ENCODE results near the gene UNC119.

UNC119 gene

DNA sequence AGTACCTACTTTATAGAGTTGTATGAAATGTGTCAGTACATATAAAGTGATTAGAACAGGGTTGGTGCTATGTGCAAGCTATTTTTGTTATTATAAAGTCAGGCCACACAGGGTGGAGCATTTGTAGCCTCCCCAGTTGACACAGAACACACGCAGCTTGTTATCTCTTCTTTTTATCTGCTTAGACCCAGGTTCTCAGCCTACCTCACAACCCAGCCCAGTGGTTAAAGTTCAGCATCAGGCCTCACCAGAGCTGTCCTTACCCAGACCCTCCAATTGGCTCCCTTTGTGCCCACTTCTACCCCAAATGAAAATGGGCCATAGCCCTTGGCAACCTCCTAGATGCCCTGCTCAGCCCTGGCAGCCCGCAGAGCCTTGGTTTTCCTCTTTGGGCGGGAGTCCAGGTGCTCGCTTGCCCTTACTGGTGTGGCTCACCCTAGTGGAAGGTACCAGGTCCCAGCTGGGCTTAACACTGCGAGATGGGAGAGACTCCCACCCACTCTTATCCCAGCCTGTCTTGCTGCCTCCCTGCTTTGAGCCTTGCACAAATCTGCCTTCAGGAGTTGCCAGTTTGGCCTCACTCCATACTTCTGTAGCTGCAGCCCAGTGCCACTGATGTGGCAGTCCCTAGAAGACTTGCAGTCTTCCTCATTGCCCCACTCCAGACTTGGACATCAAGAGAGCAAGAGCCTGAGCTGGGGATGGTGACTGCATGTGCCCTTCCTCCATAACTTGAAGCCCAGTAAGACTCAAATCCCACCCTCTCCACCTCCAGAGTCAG is 20.0 kb upstream of the UNC119 start:
- DNase-seq, result no peak

DNA sequence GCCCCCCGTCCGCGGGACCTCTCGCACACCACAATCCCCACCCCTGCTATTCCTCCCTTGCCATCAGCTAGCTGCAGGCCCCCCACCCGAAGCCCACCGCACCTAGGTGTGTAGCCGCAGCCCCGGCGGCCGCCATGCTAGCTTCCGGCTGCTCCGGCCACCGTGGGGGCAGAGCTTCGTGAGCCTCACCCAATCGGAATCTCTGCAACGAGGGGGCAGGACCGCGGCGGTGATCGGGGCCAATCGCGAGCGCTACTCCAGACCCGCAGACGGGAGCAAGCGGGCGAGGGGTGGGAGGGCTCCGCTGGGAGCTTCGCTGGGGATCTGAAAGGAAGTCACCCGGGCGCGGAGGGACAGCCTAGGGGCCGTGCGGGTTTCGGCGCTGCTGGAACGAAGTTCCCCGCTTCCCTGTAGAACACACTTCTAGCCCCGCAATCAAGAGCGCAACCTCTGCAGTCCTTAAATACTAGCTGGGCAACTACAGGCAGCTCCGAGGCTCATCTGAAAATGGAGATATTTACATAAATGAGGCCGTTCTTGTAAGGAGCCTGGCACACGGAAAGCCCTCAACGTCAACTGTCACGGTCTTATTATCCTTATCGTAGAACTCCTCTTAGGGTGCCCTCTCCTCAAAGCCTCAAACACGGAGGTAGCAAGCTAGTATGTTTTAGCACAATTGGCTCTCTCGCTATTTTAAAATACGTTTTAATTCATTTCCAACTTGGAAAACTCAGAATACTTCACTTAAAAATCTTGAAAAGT is 19.1 kb upstream of the UNC119 start, which contains the start of gene PIGS:
PIGS (minus strand) TSS at position 164 of the 762 bp plus-strand sequence; CDS start at position 136, 28 bp downstream.
- peak; percentile 92 for DNase-seq

DNA sequence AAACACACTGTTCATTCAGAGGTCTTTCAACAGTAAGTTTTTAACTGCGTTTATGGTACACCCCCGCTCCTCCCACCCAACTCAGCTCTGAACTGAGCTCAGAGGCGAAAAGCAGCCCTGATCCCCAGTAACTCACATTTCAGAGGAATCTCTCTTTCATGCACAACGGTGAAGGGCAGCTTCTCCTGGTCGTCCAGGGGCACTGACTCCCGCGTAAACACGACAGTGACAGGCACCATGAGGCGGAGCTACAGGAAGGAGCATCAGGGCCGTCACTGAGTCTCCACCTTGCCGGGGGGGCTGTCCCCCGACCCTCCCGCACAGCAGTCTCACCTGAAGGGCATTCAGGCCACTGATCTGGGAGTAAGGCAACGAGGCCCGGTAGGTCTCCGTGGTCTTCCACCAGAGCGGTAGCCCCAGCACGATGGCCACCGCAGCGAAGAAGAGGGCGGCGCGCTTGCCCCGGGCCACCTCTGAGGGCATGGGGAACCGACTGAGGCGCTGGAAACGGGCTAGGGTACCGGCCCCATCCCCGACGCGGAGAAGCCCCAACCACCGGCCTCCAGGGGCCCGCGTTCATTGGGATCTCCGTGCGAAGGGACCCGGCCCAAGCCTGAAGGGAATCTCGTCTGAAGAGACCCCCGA is 18.4 kb upstream of the UNC119 start:
- peak; percentile 30 for DNase-seq

DNA sequence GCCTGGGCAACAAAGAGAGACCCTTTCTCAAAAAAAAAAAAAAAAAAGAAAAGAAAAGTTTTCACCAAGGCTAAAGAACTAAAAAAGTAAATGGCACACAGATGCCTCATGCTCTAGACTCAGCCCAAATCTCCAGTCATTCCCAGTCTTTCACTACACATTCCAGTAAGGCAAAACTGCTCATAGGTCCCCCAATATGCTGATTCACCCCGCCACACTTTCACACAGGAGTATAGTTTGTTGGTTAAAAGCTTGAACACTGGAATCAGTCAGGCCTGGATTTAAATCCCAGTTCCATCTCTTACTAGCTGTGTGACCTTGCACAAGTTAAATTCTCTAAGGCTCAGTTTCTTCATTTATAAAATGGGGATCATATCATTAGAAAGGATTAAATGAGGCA is 17.0 kb upstream of the UNC119 start:
- no peak for DNase-seq

DNA sequence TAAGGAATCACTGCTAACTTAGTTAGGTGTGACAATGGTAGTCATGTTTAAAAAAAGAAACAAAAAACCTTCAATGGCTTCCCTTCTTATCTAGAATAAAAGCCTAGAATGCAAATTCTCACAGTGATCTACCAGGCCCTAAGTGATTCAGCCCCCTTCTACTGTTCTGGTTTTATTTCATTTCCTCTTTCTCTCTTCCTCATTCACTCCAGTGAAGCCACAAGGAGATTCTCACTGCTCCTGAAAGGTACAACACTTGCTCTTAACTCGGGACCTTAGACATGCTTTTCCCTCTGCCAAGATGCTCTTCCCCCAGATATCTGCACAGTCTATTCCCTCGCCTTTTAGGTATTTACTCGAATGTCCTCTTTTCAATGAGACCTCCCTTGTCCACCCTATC is 15.2 kb upstream of the UNC119 start:
- DNase-seq, result no peak

DNA sequence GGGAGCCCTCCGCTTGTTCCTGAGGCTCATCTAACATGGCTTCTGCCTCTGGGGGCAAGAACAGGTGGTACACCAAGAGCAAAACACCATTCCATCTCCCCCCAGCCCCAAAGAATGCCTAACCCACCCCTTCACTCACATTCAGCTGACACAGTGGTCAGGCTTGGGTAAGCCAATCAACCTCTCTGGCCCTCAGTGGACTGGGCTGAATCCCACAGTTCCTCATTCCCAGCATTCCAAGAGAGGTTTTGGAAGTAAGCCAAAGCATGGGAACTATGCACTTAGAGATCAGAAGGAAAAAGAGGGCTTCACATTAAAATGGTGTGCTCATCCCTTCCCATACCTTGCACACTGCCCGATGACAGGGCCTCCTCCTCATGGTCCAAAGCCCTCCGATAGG is 11.1 kb upstream of the UNC119 start:
- no peak for DNase-seq

DNA sequence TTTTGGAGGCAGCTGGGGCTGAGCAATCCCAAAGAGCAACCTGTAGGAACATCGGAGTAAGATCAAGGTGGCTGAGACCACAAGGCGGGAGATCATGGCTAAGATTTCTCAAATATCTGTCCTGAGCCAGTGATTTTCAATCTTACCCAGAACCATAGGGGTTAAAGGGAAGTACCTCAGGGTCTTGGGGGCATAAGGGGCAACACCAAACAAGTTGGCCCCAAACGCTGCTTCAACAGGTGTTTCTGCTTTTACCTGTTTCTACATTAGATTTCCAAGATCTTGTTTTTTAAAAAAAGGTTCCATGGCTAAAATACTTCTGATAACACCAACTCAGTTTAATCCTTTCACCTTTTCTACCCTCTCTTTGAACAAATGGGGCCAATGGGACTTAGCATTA is 2.6 kb upstream of the UNC119 start:
- no peak for DNase-seq

DNA sequence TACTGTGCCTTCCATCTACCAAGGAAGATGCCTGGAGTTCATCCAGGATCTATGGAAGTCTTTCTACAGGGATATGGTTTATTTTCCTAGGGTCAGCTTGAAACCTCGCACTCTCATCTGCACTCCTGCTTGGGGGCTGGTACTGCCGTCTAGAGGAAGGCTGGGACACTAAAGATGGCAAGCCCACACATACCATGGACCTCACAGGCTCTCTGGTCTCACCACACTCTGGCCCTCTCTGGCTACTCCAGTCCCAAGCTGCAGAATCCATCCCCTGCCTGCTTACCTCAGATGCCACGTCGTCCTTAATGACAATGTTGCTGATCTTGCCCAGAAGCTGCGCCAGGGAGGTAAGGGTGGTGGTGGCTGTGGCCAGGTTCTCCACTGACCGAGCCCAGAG is 2.1 kb upstream of the UNC119 start:
- no peak for DNase-seq

DNA sequence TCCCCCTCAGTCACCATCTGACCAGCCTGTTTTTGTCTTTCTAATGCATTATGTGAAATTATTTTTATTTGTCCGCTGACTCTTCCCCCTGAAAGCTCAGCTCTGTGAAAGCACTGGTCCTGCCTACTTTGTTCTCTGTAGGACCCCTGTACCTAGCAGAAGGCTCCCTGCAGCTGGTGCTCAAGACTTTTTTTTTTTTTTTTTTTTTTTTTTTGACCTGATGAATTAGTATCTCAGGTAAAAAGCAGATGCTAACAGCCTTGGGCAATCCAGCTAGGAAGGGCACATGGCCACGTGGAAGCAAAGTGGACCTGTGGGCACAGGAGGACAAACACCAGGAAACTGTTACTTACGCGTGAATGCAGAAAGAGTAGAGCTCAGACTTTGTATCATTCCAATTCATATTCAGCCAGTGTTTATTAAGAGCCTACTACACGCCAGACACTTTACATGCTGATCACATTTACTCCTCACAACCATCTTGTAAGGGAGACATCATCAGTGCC is 629 bp upstream of the UNC119 start:
- no peak for DNase-seq

DNA sequence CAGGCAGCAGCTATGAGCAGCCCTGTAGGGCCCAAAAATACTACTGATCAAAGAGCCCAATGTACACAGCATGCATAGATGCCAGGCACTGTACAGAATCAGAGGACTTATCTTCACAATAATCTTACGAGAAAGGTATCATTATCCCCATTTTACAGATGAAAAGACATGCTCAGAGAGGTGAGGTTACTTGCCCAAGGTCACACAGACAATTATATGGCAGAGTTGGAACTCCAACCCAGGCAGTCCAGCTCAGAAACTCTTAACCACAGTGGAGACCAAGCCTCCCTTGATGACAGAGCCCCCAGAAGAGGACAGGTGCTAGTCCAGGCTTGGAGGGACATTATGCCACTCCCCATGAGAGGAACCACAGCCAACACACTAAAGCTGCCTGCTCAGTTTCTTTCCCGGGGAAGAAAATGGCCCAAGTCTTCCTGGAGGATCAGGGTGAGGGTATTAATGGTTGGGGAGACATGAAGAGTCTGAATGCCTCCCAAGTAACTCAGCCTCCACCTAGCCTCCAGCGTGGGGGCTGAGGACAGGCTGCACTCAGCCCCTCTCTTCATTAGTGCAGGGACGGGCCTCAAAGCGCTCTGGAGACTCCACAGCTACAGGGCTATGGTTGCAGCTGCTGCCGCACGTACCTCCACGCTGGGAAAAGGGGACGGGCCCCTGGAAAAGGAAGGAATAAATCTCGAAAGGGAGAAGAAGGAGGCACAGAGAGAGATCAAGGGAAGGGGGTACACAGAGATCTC is 826 bp downstream of the UNC119 start:
- DNase-seq, result no peak

DNA sequence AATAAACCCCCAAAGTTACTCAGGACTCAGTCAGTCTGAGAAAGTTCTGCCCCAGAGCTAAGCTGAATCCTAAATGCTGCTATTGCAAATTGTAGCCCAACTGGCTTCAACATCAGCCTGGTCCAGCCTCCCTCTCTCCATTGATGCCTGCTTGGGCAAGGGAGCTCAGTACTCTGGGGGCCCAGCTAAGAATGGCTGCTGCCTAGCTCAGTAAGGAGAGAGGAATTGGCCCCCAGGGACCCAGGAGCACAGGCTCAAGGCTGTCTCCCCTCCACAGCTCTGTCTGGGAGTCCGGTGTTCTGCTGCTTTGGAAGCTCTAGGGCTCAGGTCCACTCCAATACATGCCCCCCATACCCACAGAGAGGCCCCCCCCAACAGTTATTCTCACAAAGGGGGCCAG is 1.6 kb downstream of the UNC119 start:
- DNase-seq, result no peak

DNA sequence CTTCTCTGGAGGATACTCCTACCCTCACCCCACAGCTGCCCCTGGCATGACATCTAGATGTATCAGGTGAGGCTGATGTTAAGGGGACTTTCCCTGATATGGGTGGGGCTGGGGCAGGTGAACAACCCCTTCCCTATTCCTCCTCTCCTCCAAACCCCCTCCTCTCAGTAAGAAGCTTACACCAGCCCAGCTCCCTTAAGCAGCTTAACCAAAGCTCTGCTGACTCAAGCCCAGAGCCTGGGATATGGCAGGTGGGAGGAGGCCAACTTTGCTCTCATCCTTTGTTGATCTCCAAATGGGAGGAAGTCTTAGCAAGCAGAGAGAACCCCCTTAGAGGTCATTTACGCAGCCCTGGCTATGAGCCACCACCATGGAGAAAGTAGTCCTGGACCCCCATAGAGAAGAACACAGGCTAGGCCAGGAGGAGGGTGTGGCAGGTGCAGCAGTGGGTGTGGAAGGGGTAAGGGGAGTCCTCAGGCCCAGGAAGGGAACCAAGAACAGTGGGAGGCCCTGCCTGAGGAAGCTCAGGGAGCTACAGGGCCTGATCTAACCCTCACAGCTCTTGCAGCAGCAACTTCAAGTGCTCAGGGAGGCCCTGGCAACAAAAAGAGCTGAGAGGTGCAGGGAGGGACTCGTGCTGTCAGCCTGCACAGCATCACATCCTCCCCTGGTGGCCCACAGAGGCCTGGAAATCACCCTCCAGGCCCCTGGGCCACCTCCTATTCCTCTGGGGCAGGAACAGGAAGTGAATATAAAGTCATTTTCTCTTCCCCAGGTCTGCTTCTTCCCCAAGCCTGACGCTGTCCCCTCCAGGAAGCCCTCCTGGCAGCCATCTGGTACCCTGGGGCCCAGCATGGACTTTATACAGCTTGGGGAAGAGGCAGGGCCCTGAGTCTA is 2.9 kb downstream of the UNC119 start:
- DNase-seq, result no peak

DNA sequence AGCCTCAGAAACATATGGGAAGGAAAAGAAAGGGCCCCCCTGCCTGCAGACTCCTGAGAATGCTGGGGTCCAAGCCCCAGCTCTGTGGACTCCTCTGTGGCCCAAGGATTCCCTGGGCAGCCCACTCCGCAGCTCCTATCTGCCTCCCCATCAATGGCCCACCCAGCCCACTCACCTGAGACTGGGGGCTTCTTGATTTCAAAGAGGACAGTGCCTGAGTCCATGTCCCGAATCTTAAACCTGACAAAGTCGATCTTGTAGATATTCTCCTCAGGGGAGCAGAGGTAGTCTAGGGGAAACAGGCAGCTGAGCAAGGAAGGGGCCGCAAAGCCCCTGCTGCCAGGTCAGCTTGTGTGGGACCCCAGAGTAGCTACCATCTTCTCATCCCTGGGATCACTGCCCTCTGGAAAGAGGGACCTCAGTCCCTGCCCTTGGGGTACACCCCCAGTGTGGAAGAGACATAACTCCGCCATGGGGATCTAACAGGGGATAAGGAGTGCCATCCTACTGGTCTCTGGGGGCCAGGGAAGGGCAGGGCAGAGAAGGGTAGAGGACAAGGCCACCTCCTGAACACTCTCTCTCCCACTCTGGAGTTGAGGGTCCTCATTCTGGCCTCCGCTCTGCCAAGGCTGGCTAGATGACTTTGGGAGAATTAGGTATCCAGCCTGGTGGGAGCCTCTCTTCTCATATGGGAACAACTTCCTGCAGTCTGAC is 3.9 kb downstream of the UNC119 start:
- no peak for DNase-seq

DNA sequence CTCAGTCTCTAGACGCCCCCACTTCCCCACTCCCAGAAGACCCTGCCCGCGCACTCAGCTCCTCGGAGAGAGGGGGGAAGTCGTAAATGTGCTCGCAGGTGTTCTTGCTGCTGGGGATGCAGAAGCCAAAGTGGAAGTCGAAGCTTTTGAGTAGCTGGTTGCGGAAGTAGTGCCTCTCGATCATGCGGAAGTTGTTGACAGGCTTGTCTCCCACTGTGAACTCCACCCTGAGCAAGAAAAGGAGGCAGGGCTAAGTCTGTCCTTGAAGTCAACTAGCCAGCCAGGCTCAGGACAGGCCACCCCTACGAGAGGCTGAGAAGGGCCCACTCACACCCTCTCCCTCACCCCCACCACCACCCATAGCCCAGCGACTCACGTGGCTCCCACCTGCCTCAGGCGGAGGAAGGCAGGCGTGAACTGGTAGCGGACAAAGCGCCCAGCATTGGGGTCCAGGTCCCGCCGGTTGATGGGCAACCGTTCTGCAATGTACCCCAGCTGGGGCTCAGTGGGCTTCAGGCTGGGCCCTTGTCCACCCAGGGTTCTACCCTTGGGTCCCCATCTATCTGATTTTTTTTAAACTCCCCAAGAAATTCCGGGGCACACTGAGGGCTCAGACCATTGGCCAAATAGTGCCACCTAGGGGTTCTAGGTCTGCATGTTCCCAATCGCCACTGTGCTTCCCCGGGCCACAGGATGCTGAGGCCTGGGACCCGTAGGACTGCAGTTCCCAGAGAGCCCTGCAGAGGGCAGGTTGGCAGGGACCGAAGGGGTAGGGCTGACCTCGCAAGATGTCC is 4.6 kb downstream of the UNC119 start:
- peak; percentile 34 for DNase-seq

DNA sequence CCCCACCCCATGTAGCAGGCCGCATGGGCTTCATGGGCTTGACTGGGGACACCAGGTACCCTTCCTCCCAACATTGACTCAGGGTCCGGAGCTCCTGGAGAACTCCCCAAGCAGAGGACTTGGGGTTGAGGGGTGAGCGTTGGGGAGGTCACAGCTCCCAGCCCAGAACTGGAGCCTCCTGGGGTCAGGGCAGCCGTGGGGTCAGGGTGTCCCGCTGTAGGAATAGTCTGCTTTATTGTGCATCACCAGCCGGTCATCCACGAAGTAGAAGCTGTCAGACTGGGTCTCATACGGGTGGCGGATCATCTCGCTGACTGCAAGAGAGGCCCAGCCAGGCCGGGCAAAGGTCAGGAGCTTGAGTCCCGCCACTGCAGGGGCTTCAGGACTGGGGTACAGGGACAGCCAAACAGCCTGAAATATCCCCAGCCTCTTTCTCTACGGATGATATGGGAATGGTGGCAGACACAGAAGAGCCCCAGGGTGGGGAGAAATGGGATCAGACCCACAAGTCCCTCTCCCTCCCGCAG is 5.3 kb downstream of the UNC119 start:
- DNase-seq, result no peak

DNA sequence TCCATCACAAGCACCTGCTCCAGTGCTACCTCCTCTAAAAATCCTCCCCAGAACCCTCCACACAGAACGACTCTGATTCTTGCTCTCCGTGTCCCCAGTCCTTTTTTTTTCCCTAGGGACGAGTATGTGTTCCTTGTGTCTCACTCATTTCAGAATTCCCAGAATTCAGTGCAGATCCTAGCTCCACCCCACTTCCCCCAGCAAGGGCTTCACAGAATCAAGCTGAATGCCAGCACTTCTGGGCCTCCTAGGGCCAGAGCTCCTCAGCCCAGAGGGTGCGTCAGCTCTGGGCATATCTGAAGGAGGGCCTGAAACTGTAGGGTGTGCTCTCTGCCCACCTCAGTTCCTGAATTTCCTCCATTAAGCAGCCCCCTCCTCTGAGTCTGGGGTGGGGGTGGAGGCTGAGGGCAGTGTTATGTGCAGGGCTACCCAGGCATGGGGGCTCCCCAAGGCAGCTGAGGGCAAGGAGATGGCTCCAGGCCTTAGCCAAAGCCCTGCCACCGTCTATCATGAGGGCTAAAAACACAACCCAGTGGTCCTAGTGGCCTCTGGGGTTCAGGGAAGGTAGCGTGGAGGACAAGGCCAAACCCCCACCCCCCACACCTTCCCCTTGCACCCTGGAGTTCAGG is 6.5 kb downstream of the UNC119 start:
- DNase-seq, result no peak

DNA sequence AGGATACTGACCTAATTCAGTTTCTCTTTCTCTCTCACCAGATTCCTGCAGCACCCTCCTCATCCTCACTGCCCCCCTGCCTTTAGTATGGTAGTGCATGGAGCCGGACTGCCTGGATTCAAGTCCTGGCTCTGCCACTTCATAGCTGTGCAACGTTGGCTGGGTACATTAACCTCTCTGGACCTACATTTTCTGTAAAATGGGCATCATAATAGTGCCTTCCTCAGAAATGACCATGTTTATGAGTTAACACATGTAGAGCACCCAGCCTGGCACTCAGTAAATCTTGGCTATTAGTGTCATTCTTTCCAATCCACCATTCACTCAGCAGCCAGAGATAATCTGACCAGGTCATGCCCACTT is 7.3 kb downstream of the UNC119 start:
- no peak for DNase-seq

DNA sequence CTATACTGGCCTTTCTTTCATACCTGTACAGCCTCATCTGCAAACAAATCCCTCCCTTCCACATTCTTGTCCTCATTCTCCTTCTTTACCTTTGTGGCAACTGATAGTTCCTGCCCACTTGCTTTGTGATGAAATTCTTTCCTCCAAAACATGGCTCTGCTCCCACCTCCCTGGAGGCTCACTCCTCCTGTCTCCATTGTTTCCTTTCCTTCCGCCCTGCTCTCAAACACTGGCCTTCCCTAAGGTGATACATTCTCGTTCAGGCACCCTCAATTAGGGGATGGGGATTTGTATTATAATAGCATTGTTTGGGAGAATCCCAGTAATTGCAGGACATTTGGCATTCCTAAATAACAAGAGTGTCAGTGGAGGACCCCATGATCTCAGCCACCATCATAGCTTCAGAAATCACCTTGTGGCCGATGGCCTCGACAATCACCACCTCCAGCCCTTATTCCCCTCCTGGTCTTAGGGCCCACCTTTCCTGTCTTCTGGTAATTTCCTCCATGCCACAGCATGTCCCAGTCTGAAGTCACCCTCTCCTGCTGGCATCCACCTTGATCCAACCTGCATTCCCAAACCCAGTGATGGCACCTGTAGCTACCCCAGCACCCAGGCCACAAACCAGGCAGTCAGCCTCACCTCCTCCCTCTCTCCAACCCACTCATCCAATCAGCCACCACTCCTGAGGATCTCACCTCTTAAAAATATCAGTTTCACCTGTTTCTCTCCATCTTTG is 7.9 kb downstream of the UNC119 start:
- no peak for DNase-seq

DNA sequence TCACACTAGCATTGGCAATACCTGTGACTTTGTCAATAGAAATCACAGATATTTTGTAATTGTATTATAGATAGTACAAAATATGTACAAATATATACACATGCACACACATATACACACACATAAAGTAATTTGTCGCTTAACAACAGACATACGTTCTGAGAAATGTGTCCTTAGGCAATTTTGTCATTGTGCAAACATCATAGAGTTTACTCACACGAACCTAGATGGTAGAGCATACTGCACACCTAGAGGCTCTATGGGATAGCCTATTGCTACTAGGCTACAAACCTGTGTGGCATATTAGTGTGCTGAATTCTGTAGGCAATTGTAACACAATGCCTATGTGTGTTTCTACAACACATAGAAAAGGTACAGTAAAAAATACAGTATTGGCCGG is 11.0 kb downstream of the UNC119 start:
- DNase-seq, result no peak
